Epithelial cell of prostate (primary cell): ENCODE measurements around the gene NOL4L.

Experiments used
- DNase-seq: peaks from one replicate; pipeline ENCODE4 v3.0.0-alpha.2; 2011; ENCODE audit warnings: low read depth, low spot score
- H3K27ac ChIP-seq: fragments of 450-650 bp; 2 replicates; pipeline ENCODE4 v1.5.1; 2017; ENCODE audit warnings: mild to moderate bottlenecking

Gene NOL4L

GRCh38 chr20:32544260-32544722 lies 40.8 kb downstream of the NOL4L start:
- DNase-seq = no peak
- H3K27ac ChIP-seq = no peak overlapping the region

- H3K27ac ChIP-seq = no peak overlapping the region
- DNase-seq = no peak
These were observed 41.4 kb downstream of the NOL4L start for GRCh38 chr20:32543570-32544259.

GRCh38 chr20:32542259-32542615 lies 42.9 kb downstream of the NOL4L start:
- H3K27ac ChIP-seq = no peak overlapping the region
- DNase-seq = no peak

- no peak for DNase-seq
- no peak overlapping the region for H3K27ac ChIP-seq
These were observed 43.5 kb downstream of the NOL4L start for GRCh38 chr20:32541323-32542258.

- no peak overlapping the region for H3K27ac ChIP-seq
- no peak for DNase-seq
These were observed 45.1 kb downstream of the NOL4L start for GRCh38 chr20:32539817-32540675.

- DNase-seq = no peak
- H3K27ac ChIP-seq = no peak overlapping the region
These were observed 45.9 kb downstream of the NOL4L start for GRCh38 chr20:32539026-32539816.

- no peak overlapping the region for H3K27ac ChIP-seq
- no peak for DNase-seq
These were observed 46.6 kb downstream of the NOL4L start for GRCh38 chr20:32538526-32538939.

- no peak overlapping the region for H3K27ac ChIP-seq
- DNase-seq = no peak
These were observed 47.2 kb downstream of the NOL4L start for GRCh38 chr20:32537657-32538525.

- H3K27ac ChIP-seq = no peak overlapping the region
- no peak for DNase-seq
These were observed 48.1 kb downstream of the NOL4L start for GRCh38 chr20:32536851-32537656.

- no peak for DNase-seq
- no peak overlapping the region for H3K27ac ChIP-seq
These were observed 48.9 kb downstream of the NOL4L start for GRCh38 chr20:32535953-32536823.

- no peak overlapping the region for H3K27ac ChIP-seq
- no peak for DNase-seq
These were observed 49.7 kb downstream of the NOL4L start for GRCh38 chr20:32535316-32535952.

GRCh38 chr20:32534661-32535240 lies 50.4 kb downstream of the NOL4L start:
- H3K27ac ChIP-seq = no peak overlapping the region
- DNase-seq = no peak

- H3K27ac ChIP-seq = no peak overlapping the region
- no peak for DNase-seq
These were observed 51.4 kb downstream of the NOL4L start for GRCh38 chr20:32533732-32534131.

GRCh38 chr20:32532246-32532645 lies 52.9 kb downstream of the NOL4L start:
- no peak for DNase-seq
- no peak overlapping the region for H3K27ac ChIP-seq

GRCh38 chr20:32528905-32529670 lies 56.0 kb downstream of the NOL4L start:
- DNase-seq = no peak
- no peak overlapping the region for H3K27ac ChIP-seq
